Dermis microvascular lymphatic vessel endothelial cell (primary cell): ENCODE measurements around the gene PDE10A. TPM values are rescaled to one million over a fixed set of nuclear protein-coding genes. Genes with fewer than 3 reads are reported as not detected.
"Not testable (repeated sequence)": the region's sequence is repeated elsewhere in the genome, so short reads cannot be mapped to it uniquely, and the experiment has no call there.

Source experiments
- DNase-seq, 2 donors: peaks; one replicate each; pipeline versions ENCODE4 v3.0.0 to v3.0.0-alpha.2; 2010; ENCODE audit warnings: low read depth in 2 of 2
- total RNA-seq: library from RNA; depleted of rRNA; stranded (reverse); fragments of >200 nt; gene quantifications from 2 replicates; pipeline ENCODE4 v1.2.1, GENCODE V29; 2014

The PDE10A gene
- total RNA-seq, 1 donor from 2014 or later: 8.0 TPM

GRCh38 chr6:165556116-165556843, 106.8 kb downstream of the PDE10A start:
- DNase-seq: peak; percentile 26 to 76

GRCh38 chr6:165554644-165555043, 108.4 kb downstream of the PDE10A start:
- DNase-seq: not testable (repeated sequence)

- no peak for DNase-seq
Observed at GRCh38 chr6:165552248-165552736, 110.7 kb downstream of the PDE10A start.

GRCh38 chr6:165551828-165552227, 111.2 kb downstream of the PDE10A start:
- no peak for DNase-seq

- DNase-seq: no peak
Observed at GRCh38 chr6:165548450-165548849, 114.6 kb downstream of the PDE10A start.

GRCh38 chr6:165545806-165546205, 117.2 kb downstream of the PDE10A start:
- no peak for DNase-seq

GRCh38 chr6:165543781-165544180, 119.3 kb downstream of the PDE10A start:
- DNase-seq: no peak

DNA sequence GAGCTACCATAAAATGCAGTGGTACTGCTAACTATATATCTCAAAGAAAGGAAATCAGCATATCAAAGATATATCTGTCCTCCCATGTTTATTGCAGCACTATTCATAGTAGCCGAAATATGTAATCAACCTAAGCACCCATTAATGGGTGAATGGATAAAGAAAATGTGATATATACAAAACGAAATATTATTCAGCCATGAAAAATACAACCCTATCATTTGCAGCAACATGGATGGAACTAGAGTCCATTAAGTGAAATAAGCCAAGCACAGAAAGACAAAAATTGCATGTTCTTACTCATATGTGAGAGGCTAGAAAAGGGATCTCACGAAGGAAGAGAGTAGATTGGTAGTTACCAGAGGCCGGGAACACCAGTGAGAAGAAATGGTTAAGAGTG, 126.1 kb downstream of the PDE10A start:
- DNase-seq: no peak

DNA sequence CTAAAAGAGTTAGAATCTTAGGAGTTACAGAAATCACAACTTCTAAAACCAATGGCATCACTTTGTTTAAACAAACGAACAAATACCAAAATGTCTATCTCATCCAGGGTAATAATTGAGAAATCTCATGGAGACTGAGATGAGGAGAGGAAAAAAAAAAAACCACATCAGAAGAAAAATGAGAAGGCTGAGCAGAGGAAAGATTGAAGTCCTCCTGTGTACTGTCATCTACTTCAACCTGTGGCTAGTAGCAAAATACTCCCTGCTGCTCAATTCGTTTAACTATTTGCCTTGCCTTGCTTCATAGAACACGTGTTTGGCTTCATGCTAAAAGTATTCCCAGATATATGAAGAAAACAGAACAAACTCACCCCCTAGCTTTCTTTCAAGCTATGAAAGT, 143.7 kb downstream of the PDE10A start:
- DNase-seq: no peak

GRCh38 chr6:165515963-165516624, 146.9 kb downstream of the PDE10A start:
- DNase-seq: peak in 1 of 2 donors; percentile 50

DNA sequence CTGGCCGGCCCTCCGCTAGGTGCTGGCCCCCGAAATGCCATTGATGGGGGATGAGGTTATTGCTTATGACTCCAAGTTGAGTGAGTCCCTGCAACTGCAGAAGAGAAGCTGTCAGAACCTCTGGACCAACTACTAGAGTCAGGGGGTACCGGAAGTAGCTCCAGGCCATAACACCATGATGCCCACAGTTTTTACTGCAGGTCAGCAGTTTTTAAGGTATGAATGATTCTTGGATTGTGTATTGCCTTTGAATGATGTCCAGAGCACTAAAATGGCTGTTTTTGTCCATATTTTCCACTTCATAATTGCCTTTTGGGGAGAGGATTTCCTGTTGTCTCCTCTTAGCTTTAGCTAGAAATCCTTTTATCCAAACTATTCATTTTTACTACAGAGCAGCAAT, 148.4 kb downstream of the PDE10A start:
- DNase-seq: no peak

- DNase-seq: no peak
Observed at GRCh38 chr6:165511807-165512206, 151.2 kb downstream of the PDE10A start.

DNA sequence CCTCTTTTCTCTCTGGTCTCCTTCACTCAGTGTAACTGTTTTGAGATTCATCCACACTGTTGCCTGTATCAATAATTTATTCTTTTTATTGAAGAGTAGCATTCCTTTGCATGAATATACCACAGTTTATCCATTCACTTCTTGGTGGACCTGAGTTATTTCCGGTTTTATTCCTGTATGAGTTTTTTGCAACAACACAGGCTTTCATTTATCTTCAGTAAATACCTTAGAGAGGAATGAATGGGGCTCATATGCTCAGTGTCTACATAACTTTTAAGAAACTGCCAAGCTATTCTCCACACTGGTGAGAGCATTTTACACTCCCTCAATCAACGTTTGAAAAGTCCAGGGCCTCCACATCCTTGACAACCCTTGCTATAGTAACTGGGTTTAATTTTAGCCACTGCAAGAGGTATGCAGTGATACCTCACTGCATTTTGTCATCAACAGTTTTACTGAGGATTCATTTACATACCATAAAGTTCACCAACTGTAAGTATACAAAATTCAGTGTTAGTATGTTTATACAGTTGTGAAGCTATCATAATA, 154.6 kb downstream of the PDE10A start:
- DNase-seq: no peak

GRCh38 chr6:165506657-165507056, 156.4 kb downstream of the PDE10A start:
- DNase-seq: no peak

DNA sequence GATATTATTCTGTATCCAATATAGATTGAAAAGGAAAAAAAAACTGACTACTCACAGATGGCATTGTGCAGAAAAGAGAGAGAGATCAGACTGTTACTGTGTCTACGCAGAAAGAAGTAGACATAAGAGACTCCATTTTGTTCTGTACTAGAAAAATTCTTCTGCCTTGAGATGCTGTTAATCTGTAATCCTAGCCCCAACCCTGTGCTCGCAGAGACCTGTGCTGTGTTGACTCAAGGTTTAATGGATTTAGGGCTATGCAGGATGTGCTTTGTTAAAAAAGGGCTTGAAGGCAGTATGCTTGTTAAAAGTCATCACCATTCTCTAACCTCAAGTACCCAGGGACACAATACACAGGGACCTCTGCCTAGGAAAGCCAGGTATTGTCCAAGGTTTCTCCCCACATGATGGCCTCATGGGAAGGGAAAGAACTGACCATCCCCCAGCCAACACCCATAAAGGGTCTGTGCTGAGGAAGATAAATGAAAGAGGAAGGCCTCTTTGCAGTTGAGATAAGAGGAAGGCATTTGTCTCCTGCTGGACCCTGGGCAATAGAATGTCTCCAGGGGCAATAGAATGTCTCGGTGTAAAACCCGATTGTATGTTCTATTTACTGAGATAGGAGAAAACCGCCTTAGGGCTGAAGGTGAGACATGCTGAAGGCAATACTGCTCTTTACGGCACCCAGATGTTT, 162.7 kb downstream of the PDE10A start:
- DNase-seq: not testable (repeated sequence)

DNA sequence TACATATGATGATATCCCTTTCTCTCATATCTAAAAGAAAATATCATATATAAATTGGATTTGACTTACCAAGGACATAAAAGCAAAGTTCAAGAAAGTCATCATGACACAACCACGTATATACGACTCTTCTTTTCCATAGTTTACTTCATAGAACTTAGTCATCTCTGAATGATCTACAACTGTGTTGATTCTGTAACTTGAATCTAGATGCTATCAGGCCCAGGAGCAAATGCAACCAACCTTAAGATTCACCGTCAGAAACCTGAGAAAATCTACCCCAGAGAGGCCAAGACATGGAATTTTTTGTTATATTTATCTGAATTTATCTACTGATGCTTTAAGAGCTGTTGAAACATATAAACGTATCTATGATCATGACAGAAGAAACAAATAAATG, 165.6 kb downstream of the PDE10A start:
- DNase-seq: no peak

- DNase-seq: no peak
Observed at GRCh38 chr6:165488624-165489295, 174.3 kb downstream of the PDE10A start.

DNA sequence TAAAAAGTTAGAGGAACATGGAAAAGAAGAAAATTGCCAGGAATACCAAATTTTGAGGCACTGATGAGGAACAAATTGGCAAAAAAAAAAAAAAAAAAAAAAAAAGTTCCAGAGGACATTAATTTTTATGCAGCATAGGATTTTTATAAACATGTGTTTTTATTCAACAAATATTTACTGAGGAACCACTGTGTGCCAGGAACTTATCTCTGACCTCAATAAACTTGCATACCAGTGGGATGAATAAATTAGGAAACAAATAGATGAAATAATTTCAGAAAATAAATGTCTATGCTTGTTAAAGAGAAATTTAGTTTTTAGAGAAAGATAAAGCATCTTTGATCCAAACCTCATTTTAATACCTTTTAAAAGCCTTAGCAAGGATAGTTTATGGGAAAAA, 175.1 kb downstream of the PDE10A start:
- DNase-seq: no peak

DNA sequence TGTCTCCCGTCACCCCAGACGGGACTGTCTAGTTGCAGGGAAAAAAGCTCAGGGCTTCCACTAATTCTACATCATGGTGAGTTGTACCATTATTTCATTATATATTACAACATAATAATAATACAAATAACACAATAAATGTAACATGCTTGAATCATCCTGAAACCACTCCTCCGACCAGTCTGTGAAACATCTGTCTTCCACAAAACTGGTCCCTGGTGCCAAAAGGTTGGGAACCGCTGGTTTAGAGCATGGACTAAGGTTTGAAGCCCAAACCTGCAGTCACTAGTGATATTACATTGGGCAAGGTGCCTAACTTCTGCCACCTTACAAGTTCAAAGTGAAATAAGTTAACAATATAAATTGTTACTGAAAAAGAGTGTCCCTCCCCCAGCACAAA, 175.7 kb downstream of the PDE10A start:
- DNase-seq: no peak

GRCh38 chr6:165486183-165487137, 176.6 kb downstream of the PDE10A start:
- DNase-seq: no peak
